ENCODE data around the gene HDGFL2.

The HDGFL2 gene

DNA sequence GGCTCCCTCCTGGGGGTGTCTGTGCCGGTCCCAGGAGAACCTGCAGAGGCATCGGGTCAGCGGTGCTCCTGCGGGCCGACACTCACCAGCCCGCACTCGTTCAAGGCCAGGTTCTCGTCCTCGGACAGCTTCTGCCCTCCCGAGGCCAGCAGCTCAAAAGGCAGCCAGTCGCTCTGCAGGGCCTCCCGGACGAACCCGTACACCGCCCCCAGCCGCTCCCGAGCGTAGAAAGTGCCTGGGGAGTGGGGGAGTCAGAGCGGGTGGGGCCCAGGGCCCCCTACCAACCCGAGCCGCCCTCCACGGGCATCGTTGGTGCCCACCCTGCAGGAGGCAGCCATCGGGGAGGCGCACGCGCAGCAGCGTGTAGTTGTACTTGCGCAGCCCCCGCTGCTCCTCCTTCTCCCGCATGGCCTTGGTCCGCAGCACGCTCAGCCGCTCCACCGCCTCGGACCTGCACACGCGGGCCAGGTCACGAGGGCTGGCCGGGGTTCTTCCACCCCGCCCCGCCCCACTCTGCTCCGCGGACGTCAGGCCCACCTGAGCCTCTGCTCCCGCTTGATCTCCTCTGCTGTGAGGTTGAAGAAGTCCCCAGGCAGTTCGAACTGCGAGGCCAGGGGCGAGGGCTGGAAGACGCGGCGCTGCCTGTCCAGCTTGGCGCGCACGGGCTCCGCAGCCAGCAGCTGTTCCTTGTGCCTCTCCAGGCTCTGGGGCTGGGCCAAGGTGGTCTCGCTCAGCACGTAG, 26.0 kb upstream of the HDGFL2 start:
- no peak for DNase-seq

GRCh38 chr19:4446704-4447200, 25.3 kb upstream of the HDGFL2 start:
- DNase-seq = no peak

- no peak for DNase-seq
These were observed 24.6 kb upstream of the HDGFL2 start for GRCh38 chr19:4447327-4448146.

GRCh38 chr19:4448147-4448985, 23.7 kb upstream of the HDGFL2 start:
- no peak for DNase-seq

DNA sequence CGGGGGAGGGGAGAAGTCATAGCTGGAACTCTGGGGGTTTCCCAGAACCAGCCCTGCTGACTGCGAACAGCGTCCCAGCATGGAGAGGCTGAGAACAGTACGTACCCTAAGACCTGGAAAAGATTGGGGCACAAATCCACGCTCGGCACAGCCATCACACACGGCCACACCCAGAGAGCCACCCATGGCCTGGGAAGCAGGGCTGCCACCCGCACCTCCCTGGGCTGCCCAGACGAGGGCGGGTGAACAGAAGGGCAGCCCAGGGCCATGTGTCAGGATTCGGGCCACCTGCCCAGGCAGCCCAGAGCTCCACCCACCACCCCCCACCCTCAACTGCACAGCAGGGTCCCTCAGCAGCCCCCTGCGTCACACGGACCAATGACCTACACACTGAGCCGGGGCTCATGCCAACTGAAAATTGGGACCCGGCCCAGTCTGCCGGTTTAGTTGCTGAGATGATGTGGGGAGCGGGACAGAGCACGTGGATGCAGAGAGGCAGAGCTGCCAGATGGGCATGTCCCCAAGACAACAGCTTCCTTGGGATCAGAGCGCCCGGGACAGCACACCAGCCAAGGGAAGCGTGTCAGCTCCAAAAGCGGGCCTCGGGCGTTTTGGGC, 23.0 kb upstream of the HDGFL2 start:
- no peak for DNase-seq

GRCh38 chr19:4449639-4450028, 22.5 kb upstream of the HDGFL2 start:
- DNase-seq = no peak

- DNase-seq = no peak
These were observed 19.7 kb upstream of the HDGFL2 start for GRCh38 chr19:4452230-4452990.

GRCh38 chr19:4453232-4454179, 18.6 kb upstream of the HDGFL2 start:
- no peak for DNase-seq

GRCh38 chr19:4454747-4455718, 17.1 kb upstream of the HDGFL2 start:
- no peak for DNase-seq

GRCh38 chr19:4455719-4456475, 16.2 kb upstream of the HDGFL2 start:
- DNase-seq = no peak

DNA sequence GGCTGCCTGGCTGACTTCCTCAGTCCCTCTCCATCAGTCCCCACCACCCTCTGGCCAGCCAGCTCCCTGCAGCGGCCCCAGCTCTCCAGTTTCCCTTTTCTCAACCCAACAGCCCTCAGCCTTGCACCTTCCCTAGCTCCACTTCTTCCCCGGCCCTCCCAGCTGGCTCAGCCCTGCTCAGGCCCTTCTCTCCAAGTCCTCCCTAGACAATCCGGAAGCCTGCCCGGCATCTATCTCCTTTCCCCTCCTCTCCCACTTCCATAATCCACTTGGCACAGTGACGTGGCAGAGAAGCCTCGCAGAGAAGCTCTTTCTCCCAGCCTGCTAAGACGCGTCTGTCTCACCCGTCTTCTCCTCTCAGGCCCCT, 15.6 kb upstream of the HDGFL2 start:
- no peak for DNase-seq

GRCh38 chr19:4456843-4457653, 15.0 kb upstream of the HDGFL2 start:
- no peak for DNase-seq

- no peak for DNase-seq
These were observed 14.3 kb upstream of the HDGFL2 start, which contains the start of gene UBXN6 for GRCh38 chr19:4457654-4458395. Gene UBXN6 (minus strand): TSS chr19:4457794. CDS start chr19:4457697, 97 bp downstream.

DNA sequence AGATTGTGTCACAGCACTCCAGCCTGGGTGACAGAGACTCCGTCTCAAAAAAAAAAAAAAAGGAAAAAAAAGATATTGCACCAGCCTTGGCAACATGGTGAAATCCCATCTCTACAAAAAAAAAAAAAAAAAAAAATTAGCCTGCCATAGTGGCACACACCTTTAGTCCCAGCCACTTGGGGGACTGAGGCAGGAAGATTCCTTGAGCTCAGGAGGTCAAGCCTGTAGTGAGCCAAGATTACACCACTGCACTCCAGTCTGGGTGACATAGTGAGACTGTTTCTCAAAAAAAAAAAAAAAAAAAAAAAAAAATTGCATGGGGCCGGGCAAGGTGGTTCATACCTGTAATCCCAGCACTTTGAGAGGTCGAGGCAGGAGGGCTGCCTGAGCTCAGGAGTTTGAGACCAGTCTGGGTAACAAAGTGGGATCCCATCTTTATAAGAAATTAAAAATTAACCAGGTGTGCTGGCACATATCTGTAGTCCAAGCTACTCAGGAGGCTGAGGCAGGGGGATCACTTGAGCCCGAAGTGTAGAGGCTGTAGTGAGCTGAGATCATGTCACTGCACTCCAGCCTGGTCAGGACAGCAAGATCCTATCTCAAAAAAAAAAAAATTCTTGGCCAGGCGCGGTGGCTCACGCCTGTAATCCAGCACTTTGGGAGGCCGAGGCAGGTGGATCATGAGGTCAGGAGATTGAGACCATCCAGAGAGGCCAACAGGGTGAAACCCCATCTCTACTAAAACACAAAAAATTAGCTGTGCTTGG, 7.1 kb upstream of the HDGFL2 start:
- no peak for DNase-seq

GRCh38 chr19:4467835-4468234, 4.3 kb upstream of the HDGFL2 start:
- DNase-seq = no peak
